BJ (cell line): ENCODE measurements around the gene PPP2R3B. TPM values are rescaled to one million over a fixed set of nuclear protein-coding genes. Genes with fewer than 3 reads are reported as not detected.
"Not testable (repeated sequence)": the region's sequence is repeated elsewhere in the genome, so short reads cannot be mapped to it uniquely, and the experiment has no call there.

Source experiments
- CTCF ChIA-PET: fragments of 350-600 bp; formaldehyde crosslinking; extraction: SDS; loops from one replicate; lab custom pipeline; 2021; ENCODE audit warnings: antibody characterized with exemption, inconsistent platforms; lab: Yijun Ruan, JAX
- POLR2A ChIA-PET: fragments of 300-600 bp; sonication (Branson Sonifier 250); formaldehyde crosslinking; extraction: SDS; loops from one replicate; lab custom pipeline; 2021; ENCODE audit warnings: antibody characterized with exemption; lab: Charles Lee
- DNase-seq: peaks from one replicate; pipeline ENCODE4 v3.0.0-alpha.2; 2011; ENCODE audit warnings: low read depth
- H3K27me3 ChIP-seq: 2 replicates; pipeline ENCODE4 v1.6.0; 2011; ENCODE audit warnings: low read length; ENCODE audit not compliant: control insufficient read depth, insufficient read depth
- H3K36me3 ChIP-seq: 2 replicates; pipeline ENCODE4 v1.5.1; 2011; ENCODE audit warnings: low read length; ENCODE audit not compliant: control insufficient read depth, insufficient read depth
- H3K4me3 ChIP-seq: 2 replicates; pipeline ENCODE4 v1.5.1; 2011; ENCODE audit warnings: low read depth, mild to moderate bottlenecking, control low read depth, low read length
- CTCF ChIP-seq: IDR thresholded peaks from 2 replicates; pipeline ENCODE4 v1.5.1; 2011; ENCODE audit warnings: low read depth, mild to moderate bottlenecking, control low read depth, inconsistent platforms, low read length, moderate library complexity; ENCODE audit not compliant: insufficient read depth
- polyA plus RNA-seq: library from polyadenylated mRNA; depleted of rRNA; stranded (reverse); fragments of >200 nt; gene quantifications from 2 replicates; pipeline ENCODE4 v1.2.3, GENCODE V29; 2011

PPP2R3B gene
- polyA plus RNA-seq, 1 experiment, result 14.9 TPM

- Histone ChIP-seq H3K36me3 (peaks cover 32% of the 10 kb centered on the region), H3K27me3 (no peaks in the 10 kb centered on the region), H3K4me3 (no peak overlapping the region)
- TF ChIP-seq CTCF, result no peak
- ChIA-PET POLR2A (no interaction called here), CTCF (no interaction called here)
- no peak for DNase-seq
Observed at GRCh38 chrX:310621-311155, 76.0 kb downstream of the PPP2R3B start.

- ChIA-PET POLR2A (no interaction called here), CTCF (no interaction called here)
- H3K27me3 ChIP-seq, result no peaks in the 10 kb centered on the region
- H3K36me3 ChIP-seq, result peaks cover 32% of the 10 kb centered on the region
- DNase-seq, result no peak
- H3K4me3 ChIP-seq, result no peak overlapping the region
- no peak for TF ChIP-seq CTCF
Observed at GRCh38 chrX:308821-309520, 77.7 kb downstream of the PPP2R3B start.

- H3K4me3 ChIP-seq, result no peak overlapping the region
- H3K27me3 ChIP-seq, result no peaks in the 10 kb centered on the region
- TF ChIP-seq CTCF, result no peak
- ChIA-PET POLR2A (no interaction called here), CTCF (no interaction called here)
- H3K36me3 ChIP-seq, result peaks cover 30% of the 10 kb centered on the region
- DNase-seq, result no peak
Observed at GRCh38 chrX:307261-308111, 79.2 kb downstream of the PPP2R3B start.

GRCh38 chrX:306614-307251 lies 80.0 kb downstream of the PPP2R3B start:
- H3K4me3 ChIP-seq, CTCF ChIA-PET, POLR2A ChIA-PET, H3K27me3 ChIP-seq, DNase-seq: not testable (repeated sequence)
- peaks cover 27% of the 10 kb centered on the region for H3K36me3 ChIP-seq

- DNase-seq, POLR2A ChIA-PET, CTCF ChIA-PET, H3K4me3 ChIP-seq, H3K27me3 ChIP-seq: not testable (repeated sequence)
- H3K36me3 ChIP-seq, result peaks cover 22% of the 10 kb centered on the region
Observed at GRCh38 chrX:305781-306613, 80.7 kb downstream of the PPP2R3B start.
